ENCODE results near the gene KRT8.

Gene KRT8

DNA sequence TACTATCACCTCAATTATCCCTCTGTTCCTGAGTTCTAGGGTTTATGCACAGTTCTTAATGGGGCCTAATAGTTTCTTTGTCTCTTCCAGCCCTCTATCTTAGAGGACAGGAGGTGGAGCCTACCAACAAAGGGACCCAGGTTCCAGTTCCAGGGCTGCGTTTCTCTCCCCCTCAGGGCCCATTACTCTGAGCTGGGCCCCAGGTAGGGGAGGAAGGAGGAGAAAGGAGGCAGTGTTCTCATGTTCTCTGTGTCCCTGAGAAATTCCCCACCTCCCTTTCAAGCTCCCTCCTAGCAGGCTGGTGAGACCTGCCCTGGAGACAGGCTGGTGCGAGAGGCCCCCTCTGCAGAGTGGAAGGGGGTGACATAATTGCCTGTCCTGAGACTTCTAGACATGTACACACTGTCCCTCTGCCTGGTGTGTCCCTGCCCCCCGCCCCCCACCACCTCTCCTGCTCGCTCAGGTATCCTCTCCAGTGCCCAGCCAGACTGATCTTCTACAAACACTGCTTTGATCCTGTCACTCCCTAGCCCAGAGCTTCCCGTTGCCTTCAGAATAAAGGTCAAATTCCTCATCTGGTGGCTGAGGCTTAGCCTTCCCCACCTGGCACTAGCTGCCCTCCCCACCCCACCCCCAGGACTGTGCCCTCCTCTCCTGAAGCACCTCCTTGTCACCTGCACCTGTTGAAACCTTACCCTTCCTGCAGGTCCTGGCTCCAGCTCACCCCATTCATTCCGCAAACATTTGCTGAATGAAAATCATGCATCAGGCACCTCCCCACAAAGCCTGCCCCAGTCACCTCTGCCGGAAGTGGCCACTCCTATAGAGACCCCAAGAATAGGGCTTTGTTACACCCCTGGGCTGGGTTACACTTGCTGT lies 21.1 kb upstream of the KRT8 start:
- peak; percentile 88 for DNase-seq

DNA sequence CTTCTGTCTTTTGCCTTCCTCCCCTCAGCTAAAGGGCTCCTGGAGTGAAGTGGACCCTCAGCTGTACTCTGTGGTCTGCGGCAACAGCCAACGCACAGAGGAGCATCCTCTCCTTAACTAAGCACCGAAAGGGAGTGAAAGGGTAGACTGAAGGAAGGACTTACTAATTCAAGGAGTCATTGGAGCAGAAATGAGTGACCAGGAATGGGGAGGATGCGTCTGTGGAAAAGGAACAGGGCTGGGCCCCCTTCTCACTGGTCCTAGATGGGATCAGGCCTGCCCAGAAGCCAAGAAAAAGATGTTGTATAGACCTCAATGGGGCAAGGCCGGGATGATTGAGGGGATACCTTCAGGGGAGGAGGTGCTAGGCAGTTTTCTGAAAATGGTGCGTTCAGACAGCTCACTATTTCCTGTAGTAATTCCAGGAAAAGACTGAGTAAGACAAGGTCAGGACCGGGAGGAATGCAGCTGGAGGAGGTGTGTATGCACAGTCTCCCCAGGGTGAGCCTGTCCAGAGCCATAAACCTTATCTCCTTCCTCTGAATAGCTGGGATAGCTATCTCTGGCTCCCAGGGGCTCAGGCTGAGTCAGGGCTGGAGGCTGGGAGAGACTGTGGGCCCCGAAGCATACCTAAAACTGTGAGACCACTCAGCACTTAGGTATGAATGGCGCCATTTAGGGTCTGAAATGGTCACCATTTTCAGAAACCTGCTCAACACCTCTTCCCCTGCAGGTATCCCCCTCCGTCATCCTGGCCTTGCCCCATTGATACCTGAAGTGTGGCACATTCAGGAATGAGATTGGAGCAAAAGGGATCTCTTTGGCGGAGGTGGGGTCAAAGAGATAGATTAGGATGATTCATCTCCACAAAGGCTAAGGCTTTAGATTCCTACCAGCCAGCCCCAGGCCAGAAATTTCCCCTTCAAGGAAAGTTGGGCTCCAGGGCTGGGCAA lies 20.2 kb upstream of the KRT8 start:
- no peak for DNase-seq

GRCh38 chr12:52921488-52922165 lies 16.8 kb upstream of the KRT8 start:
- DNase-seq: no peak

DNA sequence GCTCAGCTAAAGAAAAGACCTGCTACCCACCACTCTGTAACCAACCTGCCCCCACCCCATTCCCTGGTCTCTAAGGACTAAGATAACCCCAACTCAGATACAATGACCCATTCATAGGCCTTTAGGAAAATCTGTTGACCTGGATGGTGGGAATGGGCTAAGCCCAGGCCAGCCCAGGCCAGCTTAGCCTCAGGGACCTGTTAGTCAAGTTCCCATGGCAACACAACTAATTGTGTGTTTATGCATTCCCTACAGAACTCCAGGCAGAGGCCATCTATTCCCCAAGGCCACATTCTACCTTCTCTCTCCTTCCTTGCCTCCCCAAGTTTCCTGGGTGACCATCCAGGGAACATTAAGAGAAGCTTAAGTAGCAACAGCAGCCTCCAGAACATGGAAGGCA lies 16.1 kb upstream of the KRT8 start:
- no peak for DNase-seq

DNA sequence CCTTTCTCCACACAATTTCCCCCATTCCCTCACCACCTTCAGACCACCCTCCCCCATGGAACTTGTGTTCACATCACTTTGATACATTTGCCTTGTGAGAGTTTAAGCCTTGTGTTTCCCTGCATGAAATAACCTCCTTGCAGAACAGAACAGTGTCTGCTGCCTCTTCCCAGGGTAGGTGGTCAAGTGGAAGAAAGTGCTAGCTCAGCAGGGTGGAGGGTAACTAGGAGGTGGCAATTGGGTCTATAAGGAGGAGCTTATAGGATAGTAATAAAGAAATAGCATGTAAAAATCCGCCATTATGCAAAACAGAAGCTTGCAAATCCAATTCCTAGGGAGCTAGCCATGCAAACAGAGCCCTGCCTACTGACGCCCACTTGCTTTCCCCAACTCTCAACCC lies 13.9 kb upstream of the KRT8 start:
- no peak for DNase-seq

DNA sequence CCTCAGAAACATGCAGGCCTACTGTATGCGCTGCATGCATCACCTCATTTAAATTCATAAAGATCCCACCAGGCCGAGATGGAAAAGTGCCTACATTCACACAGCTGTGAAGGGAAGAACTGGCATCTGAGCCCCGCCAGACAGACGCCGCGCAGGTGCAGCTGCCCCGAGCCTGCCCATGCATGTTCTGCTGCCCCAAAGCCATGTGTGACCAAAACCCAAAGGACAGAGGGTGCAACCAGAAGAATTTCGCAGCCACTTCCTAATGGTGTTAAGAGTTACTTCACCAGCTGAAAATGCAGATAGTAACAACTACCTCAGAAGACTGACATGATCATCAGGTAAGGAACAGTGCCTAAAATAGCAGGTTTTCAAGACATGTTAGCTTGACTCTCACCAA lies 13.5 kb upstream of the KRT8 start:
- no peak for DNase-seq

GRCh38 chr12:52917800-52918199 lies 12.9 kb upstream of the KRT8 start:
- no peak for DNase-seq

DNA sequence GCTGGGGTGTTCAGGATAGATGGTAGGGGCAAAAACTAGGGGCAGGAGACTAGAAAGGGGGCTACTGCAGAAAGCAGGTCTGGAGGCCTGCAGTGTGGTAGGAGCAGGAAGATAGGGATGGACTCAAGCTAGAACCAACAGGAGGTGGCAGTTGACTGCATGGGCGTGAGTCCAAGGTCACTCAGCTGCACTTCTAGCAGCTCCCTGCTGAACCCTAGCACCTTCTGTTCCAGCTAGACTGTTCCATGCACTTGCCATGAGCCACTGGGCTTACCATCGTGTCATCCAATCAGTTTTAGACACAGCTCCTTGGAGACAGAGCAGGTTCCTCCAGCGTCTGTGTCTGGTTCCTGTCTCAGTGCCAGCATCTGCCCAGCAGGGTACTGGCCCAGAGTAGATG lies 11.3 kb upstream of the KRT8 start:
- no peak for DNase-seq

DNA sequence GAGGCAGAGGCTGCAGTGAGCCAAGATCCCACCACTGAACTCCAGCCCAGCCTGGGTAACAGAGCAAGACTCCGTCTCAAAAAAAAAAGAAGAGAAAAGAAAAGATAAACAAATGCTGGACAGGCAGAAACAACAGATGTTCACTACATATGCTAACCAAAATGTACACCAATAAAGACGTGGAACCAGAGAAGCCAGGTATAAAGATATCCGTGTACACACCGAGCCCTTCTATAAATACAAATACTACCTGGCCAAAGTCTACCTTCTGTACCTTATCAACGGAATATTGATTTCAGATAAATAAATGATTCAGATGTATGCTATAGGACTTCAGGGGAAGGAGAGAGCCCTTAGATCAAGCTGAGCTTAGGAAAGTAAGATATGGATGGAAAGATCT lies 10.8 kb upstream of the KRT8 start:
- no peak for DNase-seq

DNA sequence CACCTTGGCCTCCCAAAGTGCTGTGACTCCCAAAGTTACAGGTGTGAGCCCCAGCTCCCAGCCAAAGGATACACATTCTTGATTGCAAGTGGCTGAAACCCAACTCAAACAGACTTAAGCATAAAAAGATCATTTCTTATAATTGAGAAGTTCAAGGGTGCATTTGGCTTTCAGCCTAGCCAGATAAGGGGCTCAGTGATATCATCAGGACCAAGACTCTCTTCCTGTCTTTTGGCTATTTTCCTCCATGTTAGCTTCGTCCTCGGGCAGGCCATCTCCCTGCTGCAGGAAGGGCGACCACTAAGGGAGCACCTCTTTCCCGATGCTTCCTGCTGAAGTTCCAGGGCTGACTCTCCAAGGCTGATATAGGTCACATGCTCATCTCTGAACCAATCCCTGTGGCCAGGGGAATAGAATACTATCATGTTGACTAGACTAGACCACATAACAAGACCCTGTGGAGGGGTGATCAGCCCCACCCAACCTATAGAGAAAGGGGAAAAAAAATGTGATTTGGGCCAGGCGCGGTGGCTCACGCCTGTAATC lies 9.8 kb upstream of the KRT8 start:
- DNase-seq: no peak

- DNase-seq: peak; percentile 63
These were observed 8.6 kb upstream of the KRT8 start for GRCh38 chr12:52913431-52913821.

DNA sequence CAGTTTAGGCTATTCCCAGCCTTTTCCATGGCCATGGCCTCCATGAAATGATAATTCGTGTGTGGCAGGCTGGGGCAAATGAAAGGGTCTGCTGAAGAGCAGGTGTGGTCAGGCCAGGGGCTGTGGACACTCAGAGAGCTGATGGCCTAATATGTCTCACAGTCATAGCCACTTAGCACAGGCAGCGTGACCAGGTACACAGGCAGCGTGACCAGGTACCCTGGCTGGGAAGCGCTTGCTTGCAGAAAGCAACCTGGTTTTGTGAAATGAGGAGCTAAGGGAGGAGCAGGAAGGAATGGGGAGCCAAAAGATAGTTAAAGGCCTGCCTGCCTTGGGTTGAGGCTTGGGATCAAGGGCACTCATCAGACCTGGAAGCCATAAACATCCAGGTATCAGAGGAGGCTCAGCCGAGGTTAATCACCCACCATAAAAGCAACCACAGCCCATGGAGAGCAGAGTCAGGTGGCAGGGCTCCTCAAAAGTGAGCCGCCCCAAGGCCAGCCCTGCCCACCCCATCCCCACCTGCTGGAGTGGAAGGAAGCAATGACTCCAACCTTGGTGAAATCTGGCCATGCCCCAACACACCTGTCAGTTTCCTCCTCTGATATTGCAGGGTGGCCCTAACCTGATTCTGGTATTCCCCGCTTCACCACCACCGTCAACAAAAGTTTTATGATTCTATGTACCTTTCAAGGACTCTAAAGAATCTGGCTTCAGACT lies 8.0 kb upstream of the KRT8 start:
- DNase-seq: peak; percentile 63

DNA sequence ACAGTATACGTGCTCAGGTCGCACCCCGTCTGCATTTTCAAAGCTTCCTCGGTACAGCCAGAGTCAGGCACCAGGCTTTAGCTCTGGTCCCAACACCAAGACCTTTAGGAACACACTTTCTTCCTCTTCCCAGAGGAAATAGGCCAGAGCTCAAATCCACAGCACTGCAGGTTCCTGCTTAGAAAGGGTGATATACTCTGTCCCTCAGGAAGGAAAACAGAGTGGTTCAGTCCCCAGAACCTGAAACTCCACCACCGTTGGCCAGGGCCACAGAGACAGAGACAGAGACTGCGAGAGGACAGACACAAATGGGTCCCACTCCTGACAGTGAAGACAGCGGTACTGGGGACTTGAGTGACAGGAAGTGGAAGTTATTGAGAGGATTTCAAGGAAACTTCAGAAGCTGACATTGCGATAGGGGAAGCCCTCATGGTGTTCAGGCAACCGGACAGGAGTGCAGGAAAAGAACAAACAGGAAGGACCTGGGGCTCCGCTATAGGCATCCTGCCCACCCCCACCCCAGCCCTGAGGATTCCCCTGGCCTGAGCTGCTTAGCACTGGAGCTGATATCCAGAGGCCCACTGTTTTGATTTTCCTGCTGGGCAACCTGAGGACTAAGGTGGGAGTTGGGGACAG lies 5.5 kb upstream of the KRT8 start:
- no peak for DNase-seq

DNA sequence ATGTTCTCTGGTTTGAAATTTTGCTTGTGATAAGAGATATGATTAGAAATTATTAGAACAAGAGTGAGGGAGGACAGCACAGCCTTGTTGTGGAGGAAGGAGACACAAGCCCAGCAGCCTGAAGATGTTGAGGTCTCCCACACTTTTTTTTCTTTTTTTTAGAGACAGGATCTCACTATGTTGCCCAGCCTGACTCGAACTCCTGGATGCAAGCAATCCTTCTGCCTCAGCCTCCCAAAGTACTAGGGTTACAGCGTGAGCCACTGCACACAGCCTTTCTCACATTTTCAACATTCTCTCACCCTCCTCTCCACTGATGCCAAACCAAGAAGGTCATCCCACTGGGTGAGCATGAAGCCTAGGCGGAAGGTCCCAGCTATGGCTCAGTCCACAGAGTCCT lies 4.9 kb upstream of the KRT8 start:
- no peak for DNase-seq

DNA sequence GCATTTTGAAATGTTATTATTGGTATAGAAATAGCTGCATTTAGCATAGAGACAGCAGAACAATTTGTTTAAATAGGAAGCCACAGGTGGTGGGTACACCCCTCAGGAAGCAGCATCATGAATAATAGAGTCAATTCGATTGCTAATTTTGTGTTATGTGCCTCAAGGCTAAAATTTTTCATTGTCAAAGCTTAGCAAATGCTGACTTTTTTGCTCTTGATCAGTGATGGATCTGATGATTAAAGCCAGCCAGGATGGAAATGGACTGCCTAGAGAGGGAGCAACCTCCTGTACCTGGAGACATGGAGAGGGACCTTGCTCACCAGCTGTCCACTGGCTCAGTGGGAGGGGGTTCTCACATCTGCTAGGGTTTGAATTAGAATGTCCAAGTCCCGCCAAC lies 4.5 kb upstream of the KRT8 start:
- DNase-seq: no peak

- peak; percentile 75 for DNase-seq
These were observed 2.4 kb upstream of the KRT8 start for GRCh38 chr12:52907092-52907810.

DNA sequence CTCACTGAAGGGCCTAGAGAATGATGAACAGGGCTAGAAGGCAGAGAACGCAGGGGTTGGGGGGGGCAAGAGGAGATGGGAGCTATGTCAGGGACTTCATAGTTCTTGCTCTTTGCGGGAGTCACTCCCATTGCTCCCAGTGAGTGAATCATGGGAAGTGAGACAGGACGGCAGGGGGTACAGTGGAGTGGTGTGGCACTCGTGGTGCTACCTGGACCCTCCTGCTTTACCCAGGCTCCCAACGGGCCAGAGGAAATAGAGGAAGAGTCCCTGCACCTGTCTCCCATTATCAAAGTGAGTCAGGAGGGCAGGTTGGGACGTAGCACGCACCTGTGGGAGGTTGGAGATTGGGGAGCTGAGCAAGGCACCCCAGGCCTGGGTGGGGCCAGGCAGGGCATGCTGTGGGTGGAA lies 1.3 kb upstream of the KRT8 start:
- peak; percentile 21 for DNase-seq

- peak; percentile 52 for DNase-seq
These were observed 894 bp downstream of the KRT8 start for GRCh38 chr12:52903855-52904508.

- DNase-seq: peak; percentile 62
These were observed 1.5 kb downstream of the KRT8 start for GRCh38 chr12:52903285-52903854.
